ENCODE data around the gene PHF19.

PHF19 gene

DNA sequence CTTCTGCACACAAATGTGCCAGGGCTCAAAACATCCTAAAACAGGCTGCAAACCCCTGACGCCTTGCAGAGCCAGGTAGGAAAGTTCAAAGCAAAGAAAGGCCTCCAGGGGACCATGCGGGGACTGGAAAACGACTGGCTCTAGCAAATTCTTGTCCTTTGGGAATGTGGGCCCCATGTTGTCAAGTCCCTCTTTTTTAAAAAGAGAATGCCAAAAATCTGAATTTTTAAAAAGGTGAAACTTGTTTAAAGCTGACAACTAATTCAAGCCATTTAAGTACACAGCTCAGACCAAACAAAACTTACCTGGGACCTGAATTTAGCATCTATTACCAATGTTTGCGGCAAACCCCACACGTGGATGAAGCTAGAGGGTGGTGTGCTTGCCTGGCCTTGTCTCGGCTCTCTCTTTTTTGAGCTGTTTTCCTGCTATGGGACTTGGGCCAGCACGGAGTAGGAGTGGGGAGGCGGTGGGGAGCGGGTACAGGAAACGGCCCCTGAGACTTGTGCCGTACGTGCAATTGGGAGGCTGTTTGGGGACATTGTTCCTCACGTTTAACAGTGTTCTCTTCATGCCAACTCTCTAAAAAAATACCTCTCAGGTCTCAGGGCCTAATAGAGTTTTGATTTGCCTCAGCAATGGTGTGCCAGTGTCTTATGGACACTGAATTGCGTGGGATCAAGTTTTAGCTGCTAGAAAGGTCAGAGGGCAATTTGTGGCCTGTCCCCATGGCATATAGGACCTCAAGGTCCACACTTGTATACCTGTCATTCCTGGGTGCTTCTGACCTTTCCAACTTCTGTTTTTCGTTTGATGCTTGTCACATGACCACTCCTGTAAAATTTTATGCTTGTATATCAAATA is 15.1 kb upstream of the PHF19 start:
- DNase-seq (ENCODE audit: low read depth), result no peak

DNA sequence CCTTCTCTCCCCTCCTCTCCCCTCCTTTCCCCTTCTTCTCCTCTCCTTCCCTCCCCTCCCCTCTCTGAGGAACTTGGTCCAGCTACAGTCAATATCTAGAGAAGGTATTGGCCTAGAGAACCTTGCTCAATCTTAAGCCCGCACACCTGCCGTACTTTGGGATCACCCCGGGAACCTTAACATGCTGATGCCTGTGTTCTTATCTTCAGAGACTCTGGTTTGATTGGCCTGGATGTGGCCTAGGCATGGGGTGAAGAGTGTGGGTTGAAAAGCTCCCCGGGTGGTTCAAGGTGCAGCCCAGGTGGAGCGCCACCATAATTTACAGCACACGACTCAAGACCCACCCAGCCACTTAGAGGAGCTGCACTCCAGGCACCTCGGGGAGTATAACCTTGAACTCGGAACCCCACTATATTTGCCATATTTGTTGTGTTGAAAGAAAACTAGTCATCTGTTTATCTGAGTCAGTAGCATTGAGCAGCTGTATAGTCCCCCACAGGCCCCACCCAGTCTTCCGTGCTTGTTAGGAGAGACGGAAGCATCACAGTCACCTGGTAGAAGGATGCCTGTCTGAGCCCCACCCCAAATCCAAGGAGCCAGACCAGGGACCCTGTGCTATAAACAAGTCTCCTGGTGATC is 14.4 kb upstream of the PHF19 start:
- DNase-seq (ENCODE audit: low read depth), result peak; percentile 62

DNA sequence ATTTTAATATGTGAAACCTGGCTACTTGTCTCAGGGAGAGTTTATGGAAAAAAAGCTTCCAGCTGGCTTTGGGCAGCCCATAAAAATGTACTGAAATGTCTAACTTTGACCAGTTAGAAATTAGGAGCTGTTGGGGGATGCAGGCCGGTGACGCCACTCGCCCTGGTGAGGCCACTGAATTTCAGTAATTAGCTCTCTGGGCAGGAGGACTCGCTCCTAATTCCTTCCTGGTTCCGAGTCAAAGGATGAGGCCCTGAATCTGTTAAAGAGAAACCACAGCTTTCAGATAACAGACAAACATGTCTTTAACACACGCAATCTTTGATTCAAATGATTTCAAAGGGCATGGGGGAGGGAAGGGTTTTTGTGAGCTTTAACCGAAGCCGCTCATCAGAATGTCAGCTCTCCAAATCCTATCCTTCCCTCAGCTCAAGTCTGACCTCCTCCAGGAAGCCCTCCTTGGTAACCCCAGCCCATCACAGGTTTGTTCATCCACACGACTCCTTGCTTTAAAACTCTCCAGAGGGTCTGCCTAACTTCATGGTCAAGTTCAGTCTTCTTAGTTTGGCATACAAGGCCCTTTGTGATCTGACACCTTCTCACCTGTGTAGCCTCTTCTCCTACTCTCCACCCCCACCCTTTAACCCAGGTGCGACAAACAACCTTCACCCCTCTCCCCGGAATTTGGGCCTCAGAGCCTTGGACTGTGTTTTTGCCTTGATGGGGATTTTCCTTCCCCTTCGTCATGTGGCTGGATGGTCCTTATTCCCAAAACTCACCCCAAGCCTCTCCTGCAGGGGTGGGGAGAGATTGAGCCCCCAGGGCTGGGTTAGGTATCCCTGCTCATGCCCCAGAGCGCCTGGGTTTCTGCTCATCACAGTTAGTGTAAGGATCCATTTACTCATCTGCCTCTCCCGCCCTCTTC is 13.6 kb upstream of the PHF19 start:
- DNase-seq (ENCODE audit: low read depth), result no peak

DNA sequence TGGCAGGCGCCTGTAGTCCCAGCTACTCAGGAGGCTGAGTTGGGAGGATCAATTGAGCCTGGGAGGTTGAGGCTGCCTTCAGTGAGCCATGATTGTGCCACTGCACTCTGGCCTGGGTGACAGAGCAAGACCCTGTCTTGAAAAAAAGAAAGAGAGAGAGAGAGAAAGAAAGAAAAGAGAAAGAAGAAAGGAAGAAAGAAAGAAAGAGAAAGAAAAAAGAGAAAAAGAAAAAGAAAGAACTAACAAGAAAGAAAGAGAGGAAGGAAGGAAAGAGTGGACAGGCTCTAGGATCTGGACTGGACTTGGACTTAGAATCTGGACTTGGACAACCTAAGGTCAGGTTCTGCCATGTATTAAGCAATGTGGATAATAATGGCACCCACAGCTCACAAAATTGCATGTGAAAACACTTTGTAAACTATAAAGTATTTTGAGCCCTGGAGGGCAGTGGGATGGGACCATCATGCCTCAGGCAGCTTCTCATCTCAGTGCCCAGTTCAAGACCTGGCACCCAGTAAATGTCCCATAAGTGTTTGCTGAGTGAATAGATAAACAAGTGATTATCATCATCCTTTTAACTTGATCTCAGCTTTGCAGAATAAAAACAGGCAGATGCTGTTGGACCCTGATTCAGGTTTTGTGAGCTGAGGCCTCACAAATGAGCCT is 12.8 kb upstream of the PHF19 start:
- DNase-seq (ENCODE audit: low read depth), result no peak

DNA sequence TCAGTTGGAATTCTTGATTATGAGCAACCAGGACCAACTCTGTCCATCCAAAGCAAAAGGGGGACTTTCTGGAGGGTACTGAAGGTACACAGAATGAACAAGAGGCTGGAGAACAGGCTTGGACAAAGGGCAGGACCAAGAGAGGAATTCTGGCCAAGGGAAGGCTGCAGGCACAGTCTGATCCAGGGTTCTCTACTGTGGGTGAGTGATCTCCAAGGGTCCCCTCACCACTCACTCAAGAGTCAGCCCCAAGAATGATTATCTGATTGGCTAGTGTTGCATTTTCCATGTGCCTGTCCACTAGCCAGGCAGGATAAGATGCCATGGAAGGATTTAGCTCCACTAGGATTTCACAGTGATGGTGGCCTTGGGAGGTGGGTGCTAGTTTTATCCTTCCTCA is 11.6 kb upstream of the PHF19 start:
- no peak for DNase-seq (ENCODE audit: low read depth)

DNA sequence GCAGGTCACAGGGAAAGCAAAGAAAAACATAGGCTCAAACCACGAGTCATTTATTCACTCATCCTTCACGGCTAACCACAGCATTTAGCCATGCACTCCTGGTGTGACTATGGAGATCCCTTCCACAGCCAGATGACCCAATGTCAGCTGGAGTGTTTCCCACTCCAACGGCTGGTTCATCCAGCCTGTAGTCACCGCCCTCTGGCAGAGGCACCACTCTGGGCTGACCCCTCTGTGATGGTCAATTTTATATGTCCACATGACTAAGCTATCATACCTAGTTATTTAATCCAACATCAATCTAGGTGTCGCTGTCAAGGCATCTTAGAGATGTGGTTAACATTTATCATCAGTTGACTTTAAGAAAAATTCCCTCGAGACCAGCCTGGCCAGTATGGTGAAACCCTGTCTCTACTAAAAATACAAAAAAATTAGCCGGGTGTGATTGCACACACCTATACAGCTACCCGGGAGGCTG is 9.5 kb upstream of the PHF19 start:
- no peak for DNase-seq (ENCODE audit: low read depth)

DNA sequence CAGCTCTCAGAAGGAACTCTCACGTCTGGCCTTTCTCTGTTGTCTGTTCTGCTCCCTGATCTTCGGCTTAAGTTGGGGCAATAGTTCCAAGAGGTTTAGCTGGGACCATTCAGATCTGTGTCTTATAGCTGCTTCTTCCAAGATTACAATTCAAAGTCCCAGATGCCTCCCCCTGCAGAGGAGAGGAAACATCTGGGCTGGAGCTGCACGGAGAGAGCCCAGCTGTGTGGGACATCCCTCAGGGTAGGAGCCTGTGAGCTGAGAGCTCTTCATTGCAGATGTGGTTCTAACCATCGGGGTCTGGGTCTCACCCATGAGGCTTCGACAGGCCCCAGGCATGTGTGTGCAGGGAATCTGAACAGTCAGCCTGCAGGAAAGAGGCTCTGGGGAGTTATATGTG is 9.0 kb upstream of the PHF19 start:
- DNase-seq (ENCODE audit: low read depth), result no peak

DNA sequence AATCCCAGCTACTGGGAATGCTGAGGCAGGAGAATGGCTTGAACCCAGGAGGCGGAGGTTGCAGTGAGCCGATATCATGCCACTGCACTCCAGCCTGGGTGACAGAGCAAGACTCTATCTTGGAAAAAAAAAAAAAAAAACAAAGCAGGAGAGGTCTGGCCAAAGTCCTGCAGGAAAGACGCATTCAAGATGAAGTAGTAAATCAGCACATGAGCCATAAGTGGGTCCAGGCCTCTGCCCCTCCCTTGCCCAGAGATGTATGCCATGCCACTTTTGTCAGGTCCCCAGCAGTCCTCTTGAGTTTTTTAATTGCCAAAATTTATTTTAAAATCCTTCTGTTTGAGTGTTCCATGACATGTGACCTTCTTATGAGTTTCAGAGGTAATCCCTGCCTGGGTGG is 8.5 kb upstream of the PHF19 start:
- no peak for DNase-seq (ENCODE audit: low read depth)

DNA sequence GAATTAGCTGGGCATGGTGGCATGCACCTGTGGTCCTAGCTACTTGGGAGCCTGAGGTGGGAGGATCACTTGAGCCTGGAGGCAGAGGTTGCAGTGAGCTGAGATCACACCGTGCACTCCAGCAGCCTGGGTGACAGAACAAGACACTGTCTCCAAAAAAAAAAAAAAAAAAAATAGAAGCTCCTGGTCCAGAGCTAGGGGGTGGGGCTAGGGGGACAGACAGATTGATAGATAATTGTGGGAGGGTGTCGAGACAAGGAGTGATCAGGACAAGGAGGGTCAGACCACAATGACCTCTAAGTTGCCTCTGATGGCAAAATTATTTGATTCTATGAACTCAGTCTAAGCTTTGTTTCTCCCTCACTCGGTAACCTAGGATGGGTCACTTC is 6.6 kb upstream of the PHF19 start:
- no peak for DNase-seq (ENCODE audit: low read depth)

DNA sequence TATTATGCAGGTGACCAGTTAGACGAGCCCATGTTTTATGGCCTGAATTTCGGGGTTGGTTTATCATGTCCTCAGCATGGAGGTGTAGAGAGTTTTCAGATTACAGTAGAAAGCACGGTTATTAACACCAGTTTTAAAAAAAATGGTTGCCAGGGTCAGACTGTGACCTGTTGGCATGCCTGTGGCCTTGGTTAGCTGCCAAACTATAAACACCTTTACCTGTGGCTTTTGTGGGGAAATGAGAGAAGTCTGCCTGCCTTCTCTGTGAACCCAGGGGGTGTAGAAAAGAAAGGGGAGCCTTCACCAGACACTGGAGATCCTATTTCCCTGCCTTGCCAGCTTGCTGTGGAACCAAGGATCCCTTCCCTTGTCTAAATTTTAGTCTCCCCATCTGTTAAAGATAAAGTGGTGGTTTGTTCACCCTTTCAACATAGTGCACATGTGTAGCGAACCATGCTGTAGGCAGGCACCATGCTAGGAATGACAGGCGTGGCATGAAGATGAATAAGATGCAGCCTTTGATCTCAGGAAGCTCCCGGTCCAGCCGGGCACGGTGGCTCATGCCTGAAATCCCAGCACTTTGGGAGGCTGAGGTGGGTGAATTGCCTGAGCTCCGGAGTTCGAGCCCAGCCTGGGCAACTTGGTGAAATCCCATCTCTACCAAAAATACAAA is 6.1 kb upstream of the PHF19 start:
- no peak for DNase-seq (ENCODE audit: low read depth)

DNA sequence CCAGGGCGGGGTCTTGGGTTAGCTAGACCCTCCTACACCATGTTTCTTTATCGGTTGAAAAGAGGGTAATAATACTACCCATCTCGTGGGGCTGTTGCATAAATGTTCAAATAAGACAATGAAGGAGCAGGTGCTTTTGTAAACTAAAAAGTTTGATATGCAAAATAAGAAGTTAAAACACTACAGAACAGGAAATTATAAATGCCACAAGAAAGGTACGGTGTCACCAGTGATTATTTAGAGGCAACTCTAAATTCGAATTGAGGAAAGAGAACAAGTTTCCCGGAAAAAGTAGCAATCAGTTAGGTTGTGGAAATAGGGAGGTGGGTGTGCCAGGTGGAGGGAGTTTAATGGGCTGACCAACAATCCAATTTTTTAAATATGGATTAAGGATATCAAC is 2.5 kb upstream of the PHF19 start:
- no peak for DNase-seq (ENCODE audit: low read depth)

DNA sequence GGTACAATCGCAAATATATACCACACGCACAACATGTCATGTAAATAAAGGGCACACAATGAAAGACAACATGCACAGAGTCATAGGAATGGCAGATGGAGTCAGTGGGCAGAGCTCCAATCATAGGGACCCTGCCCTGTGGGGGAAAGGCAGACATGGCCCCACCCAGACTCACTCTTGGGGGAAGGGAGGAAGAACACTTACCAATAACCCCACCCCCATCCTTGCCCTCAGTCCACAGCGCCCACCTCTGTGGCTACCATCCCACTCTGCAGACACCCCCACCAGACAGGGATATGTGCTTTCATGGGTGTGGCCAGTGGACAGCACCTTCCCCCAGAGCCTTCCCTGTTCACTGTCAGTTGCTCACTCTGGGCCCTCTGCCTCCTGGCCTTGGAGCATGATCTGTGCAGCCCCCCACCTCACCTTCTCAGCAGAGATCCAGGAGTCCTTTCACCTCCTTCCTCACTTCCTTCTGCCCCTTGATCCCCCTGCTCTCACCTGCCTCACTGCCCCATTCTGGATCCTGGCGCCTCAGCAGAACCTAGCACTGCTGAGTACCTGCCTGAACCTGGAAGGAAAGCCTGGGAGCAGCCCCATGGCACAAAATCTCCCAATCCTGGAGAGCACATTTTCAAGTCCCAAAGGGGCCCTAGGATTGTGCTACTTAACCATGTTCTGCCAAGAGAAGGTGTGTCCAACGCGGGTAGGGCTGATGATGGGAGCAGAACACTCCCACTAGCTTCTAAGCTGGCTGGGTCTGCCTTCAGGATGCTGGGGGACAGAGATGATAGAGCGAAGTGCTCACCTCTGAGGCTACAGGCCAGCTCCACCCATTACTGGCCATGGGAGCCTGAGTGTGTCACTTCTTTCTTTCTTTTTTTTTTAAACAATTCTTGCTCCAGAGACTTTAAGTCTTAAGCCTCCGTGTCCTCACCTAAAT is 1.5 kb upstream of the PHF19 start:
- DNase-seq (ENCODE audit: low read depth), result no peak

DNA sequence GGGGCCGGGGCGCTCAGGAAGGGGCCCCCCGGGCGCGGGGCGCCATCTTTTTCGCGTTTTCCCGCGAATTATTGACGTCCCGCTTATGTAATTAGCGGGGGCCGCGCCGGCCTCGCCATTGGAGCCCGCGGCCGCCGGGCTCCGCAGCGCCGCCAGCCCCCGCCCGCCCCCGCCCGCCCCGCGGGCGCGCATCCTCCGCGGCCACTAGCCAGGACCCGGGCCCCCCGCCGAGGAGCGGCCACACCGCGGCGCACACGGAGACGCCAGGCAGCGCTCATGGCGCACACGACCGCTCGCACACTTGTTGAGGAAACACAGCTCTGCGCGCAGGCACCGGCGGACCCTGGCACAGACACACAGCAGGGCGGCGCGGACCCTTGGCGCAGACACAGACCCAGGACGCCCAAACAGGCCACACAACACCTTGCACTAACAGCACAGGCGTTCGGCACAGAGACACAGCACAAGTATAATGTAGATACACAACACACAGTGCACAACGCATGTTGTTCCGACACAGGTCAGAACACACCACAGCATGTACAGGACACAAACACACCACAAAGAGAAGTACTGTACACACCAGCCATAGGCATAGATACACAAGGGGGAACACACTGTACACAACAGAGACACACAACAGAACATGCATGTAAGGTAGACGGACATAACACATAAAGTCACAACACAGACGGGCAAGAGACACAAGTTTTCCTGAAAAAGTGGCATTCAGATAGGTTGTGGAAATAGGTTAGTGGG is 467 bp upstream of the PHF19 start:
- DNase-seq (ENCODE audit: low read depth), result peak; percentile 52

DNA sequence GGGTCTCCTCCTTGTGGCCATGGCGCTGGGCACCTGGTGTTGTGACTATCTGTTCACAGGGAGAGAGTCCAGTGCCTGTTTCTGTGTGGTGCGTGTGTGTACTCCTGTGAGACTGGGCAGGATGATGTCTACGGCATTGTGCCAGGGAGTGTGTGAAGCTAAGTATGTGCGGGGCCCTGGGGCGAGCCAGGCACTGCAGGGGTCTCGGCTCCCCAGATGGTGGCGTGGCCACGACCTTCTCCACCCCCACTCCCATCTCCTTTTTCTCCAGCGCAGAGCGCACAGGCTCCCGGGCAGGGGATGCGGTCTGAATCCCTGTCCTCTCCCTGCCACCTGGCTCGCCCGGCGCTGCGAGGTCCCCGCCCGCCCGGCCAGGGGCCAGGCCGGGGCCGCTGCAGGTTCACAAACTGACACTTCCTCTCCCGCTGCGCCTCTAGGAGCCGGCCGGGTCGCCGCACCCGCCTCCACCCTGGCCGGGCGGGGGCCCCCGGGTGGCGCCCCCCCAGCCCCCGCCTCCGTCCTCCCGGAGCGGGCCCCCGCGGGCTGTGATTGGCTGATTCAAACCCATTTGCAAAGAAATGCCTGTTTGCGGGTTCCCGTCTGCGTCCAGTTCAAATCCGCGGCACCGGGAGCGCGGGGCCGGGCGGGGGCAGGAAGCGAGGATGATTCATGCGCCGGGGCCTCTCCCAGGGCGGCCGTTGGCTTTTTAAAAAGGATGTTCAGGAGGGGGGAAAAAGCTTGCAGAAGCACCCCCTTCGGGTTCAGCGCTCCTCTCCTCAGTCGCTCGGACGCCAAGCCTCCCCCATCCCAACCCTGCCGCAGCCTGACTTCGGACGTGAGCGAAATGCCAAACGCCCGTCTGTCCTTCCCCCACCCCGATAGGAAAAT is 790 bp downstream of the PHF19 start:
- DNase-seq (ENCODE audit: low read depth), result peak; percentile 84

DNA sequence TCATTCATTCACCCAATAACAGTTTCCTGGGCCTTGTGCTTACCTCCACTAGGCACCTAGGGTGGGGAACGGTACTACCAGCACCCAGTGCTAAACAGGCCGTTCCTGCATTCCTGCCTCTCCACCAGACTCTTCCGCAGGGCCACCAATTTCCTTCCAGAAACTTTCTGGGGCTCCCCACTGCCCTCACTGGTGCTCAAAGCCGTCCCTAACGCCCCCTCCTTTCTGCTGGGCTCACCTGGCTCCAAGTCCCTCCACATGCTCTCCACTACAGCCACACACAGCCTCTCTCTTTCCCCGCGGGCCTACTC is 1.4 kb downstream of the PHF19 start:
- DNase-seq (ENCODE audit: low read depth), result no peak

DNA sequence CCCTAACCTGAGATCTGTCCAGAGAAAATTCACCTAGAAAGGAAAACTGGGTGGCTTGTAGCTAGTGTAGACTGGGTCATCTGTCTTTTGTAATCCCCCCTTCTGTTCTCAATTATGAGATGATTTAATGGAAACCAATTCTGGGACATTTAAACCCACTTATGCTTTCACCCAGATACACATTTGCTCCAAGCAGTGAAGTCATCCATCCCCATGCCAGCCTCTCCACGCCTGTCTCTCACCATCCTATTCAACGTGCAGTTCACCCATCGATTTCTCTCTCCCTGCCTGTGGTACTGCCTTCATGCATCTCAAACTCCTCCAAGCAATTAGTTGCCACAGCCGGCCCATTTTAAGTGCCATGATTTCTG is 1.8 kb downstream of the PHF19 start:
- no peak for DNase-seq (ENCODE audit: low read depth)

DNA sequence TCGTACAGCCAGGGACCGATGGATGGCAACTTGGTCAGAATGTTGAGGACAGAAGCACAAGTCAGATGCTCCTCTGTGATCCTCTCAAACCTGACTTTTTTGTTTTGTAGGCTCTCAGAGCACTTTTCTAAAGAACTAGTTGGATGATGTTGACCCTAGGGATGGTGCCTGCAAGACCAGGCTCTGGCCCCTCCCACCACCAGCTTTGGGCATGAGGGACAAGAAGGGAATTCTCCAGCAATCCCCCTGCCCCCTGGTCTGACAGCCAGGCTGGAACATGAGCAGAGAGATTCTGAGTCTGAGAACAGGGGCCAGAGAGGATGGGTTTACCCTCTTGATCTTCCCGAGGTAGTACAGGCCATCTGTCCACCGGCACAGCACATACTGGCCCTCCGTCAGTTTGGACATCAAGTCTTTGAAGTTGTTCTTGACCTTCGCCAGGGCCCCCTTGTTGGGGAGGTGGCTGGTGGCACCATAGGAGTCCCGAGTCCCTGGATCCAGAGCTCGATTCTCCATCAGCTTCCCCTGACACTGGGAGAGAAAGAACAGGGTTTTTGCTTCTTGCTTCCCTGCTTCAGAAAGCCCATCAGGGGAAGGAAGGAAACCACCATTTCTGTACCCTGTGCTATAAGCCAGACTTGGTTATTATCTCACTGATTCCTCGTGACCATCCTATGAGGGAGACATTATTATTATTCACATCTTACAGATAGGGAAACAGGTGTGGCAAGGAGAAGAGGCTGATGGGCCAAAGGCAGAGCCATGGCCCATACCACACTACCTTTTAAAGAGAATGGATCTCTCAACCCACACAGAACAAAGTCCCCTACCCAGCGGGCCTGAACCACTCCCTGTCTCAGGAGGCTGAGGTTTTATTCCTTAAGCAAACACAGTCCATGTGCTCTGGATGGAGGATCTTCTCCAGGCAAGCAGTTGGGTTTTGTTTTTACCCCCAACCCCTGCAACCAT is 2.5 kb downstream of the PHF19 start:
- no peak for DNase-seq (ENCODE audit: low read depth)

DNA sequence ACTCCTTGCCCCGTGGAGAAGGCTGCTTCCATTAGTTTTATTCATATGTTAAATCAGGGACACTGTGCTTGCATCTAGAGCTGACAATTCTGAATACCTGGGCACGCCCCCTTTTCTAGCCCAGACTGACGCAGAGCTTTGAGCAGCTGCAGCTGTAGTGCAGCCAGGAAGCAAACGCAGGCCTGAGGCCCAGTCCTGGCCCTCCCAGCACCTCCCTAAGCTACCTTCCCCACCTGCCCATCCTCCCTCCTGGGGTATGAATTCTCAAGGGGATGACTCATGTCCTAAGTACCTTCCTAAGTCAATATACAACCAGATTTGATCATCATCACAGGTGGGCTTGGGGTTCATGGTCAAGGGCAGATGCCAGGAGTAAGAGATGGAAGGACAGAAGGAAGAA is 3.5 kb downstream of the PHF19 start:
- DNase-seq (ENCODE audit: low read depth), result no peak

Measured in T-helper 22 cell (primary cell).